Measurements from ENCODE around the gene UGT1A5.

UGT1A5 gene

GRCh38 chr2:233712611-233713261, at the start of gene UGT1A5:
UGT1A5 (plus strand) TSS chr2:233712907; CDS start chr2:233712992, 85 bp downstream.
- no peak for DNase-seq

- no peak for DNase-seq
Measured at GRCh38 chr2:233663911-233664310, 48.8 kb upstream of the UGT1A5 start.

GRCh38 chr2:233668605-233669260, 44.0 kb upstream of the UGT1A5 start:
- DNase-seq: no peak

GRCh38 chr2:233671290-233672161, 41.2 kb upstream of the UGT1A5 start, which contains the start of gene UGT1A9:
UGT1A9 (plus strand) TSS chr2:233671898; CDS start chr2:233671935, 37 bp downstream.
- DNase-seq: no peak

- DNase-seq: no peak
Measured at GRCh38 chr2:233672886-233673285, 39.8 kb upstream of the UGT1A5 start.

- DNase-seq: no peak
Measured at GRCh38 chr2:233673896-233674295, 38.8 kb upstream of the UGT1A5 start.

- DNase-seq: no peak
Measured at GRCh38 chr2:233674314-233674713, 38.4 kb upstream of the UGT1A5 start.

GRCh38 chr2:233674995-233675394, 37.7 kb upstream of the UGT1A5 start:
- no peak for DNase-seq

GRCh38 chr2:233676046-233676445, 36.7 kb upstream of the UGT1A5 start:
- DNase-seq: no peak

- DNase-seq: no peak
Measured at GRCh38 chr2:233679196-233679595, 33.5 kb upstream of the UGT1A5 start.

- DNase-seq: peak; percentile 36
Measured at GRCh38 chr2:233680361-233681045, 32.2 kb upstream of the UGT1A5 start.

- DNase-seq: no peak
Measured at GRCh38 chr2:233681521-233682099, 31.1 kb upstream of the UGT1A5 start, which contains the start of gene UGT1A7. UGT1A7 (plus strand) TSS chr2:233681901; CDS start chr2:233681938, 37 bp downstream.

GRCh38 chr2:233684640-233685039, 28.1 kb upstream of the UGT1A5 start:
- DNase-seq: no peak

- no peak for DNase-seq
Measured at GRCh38 chr2:233686928-233687327, 25.8 kb upstream of the UGT1A5 start.

- DNase-seq: no peak
Measured at GRCh38 chr2:233688341-233688740, 24.4 kb upstream of the UGT1A5 start.

GRCh38 chr2:233689031-233689430, 23.7 kb upstream of the UGT1A5 start:
- no peak for DNase-seq

- no peak for DNase-seq
Measured at GRCh38 chr2:233689501-233689900, 23.2 kb upstream of the UGT1A5 start.

- no peak for DNase-seq
Measured at GRCh38 chr2:233690444-233690843, 22.3 kb upstream of the UGT1A5 start.

- no peak for DNase-seq
Measured at GRCh38 chr2:233691443-233692433, 21.0 kb upstream of the UGT1A5 start.

GRCh38 chr2:233692648-233693047, 20.1 kb upstream of the UGT1A5 start, which contains the start of gene UGT1A6:
UGT1A6 (plus strand) TSS chr2:233692890; CDS start chr2:233693005, 115 bp downstream.
- no peak for DNase-seq

- DNase-seq: no peak
Measured at GRCh38 chr2:233693963-233694362, 18.7 kb upstream of the UGT1A5 start.
